H1 (cell line): ENCODE measurements around the gene RUFY3. TPM values are rescaled to one million over a fixed set of nuclear protein-coding genes. Genes with fewer than 3 reads are reported as not detected.

Experiments
- CTCF ChIA-PET: fragments of 300-600 bp; sonication (Branson Sonifier 250); formaldehyde crosslinking; loops from one replicate; lab custom pipeline; 2021; ENCODE audit not compliant: partially characterized antibody; lab: Charles Lee
- POLR2A ChIA-PET: fragments of 300-600 bp; sonication (Branson Sonifier 250); formaldehyde crosslinking; loops from one replicate; lab custom pipeline; 2021; ENCODE audit warnings: inconsistent platforms; ENCODE audit not compliant: partially characterized antibody; lab: Charles Lee
- DNase-seq, 2 experiments: peaks; one replicate each; pipeline versions ENCODE4 v3.0.0 to v3.0.0-alpha.2; 2010 to 2022; ENCODE audit warnings: low spot score in 2 of 2, low read depth in 1 of 2, mixed read lengths in 1 of 2
- FAIRE-seq: peaks from 2 replicates; lab custom pipeline; 2011; peaks lifted over from hg19 to GRCh38; lab: Jason Lieb, UNC
- H2AFZ ChIP-seq: 2 replicates; pipeline ENCODE4 v1.8.1; 2012; ENCODE audit warnings: low read length, inconsistent platforms
- H2AK5ac ChIP-seq: 2 replicates; pipeline ENCODE4 v1.6.1; 2013; ENCODE audit warnings: low read depth, low read length
- H2BK120ac ChIP-seq: replicated peaks from 2 replicates; pipeline ENCODE3; 2013; ENCODE audit warnings: low read depth, low read length, inconsistent platforms
- H2BK12ac ChIP-seq: 2 replicates; pipeline ENCODE4 v1.6.1; 2013; ENCODE audit warnings: low read depth, low read length
- H2BK15ac ChIP-seq: 2 replicates; pipeline ENCODE4 v1.6.1; 2013; ENCODE audit warnings: low read length
- H2BK20ac ChIP-seq: 2 replicates; pipeline ENCODE4 v1.6.1; 2013; ENCODE audit warnings: low read length
- H2BK5ac ChIP-seq: 2 replicates; pipeline ENCODE4 v1.6.1; 2013; ENCODE audit warnings: low read depth, low read length
- H3K14ac ChIP-seq: 2 replicates; pipeline ENCODE4 v1.6.1; 2013; ENCODE audit warnings: inconsistent platforms; ENCODE audit not compliant: insufficient read length
- H3K18ac ChIP-seq: 2 replicates; pipeline ENCODE4 v1.6.1; 2013; ENCODE audit warnings: low read length; ENCODE audit errors: extremely low read depth
- H3K23ac ChIP-seq: 2 replicates; pipeline ENCODE4 v1.6.1; 2013; ENCODE audit warnings: inconsistent platforms; ENCODE audit not compliant: insufficient read length
- H3K23me2 ChIP-seq: 2 replicates; pipeline ENCODE4 v1.6.1; 2013; ENCODE audit warnings: low read depth, low read length
- H3K27ac ChIP-seq: 2 replicates; pipeline ENCODE4 v1.6.1; 2011; ENCODE audit warnings: low read depth, low read length, inconsistent platforms
- H3K27me3 ChIP-seq, 4 experiments: replicated peaks in 1 of 4; 1 replicate in 1 of 4; 2 replicates in 3 of 4; pipeline versions ENCODE4 v1.6.1 to v1.8.1; 2011 to 2013; ENCODE audit warnings: low read length in 3 of 4, mild to moderate bottlenecking in 3 of 4, inconsistent platforms in 2 of 4, mixed read lengths in 2 of 4, moderate library complexity in 1 of 4; ENCODE audit not compliant: control insufficient read depth in 3 of 4, insufficient read depth in 3 of 4; ENCODE audit errors: extremely low read depth in 1 of 4
- H3K36me3 ChIP-seq, 4 experiments: 2 replicates each; pipeline versions ENCODE4 v1.6.1 to v1.8.1; 2011 to 2013; ENCODE audit warnings: mild to moderate bottlenecking in 4 of 4, low read length in 3 of 4, moderate library complexity in 2 of 4, control low read depth in 1 of 4, inconsistent platforms in 1 of 4; ENCODE audit not compliant: insufficient read depth in 4 of 4, control insufficient read depth in 2 of 4
- H3K4ac ChIP-seq: replicated peaks from 2 replicates; pipeline ENCODE3; 2013; ENCODE audit warnings: low read length, low read depth, mixed read lengths, inconsistent platforms; ENCODE audit not compliant: insufficient read length
- H3K4me1 ChIP-seq, 4 experiments: replicated peaks in 1 of 4; 1 replicate in 1 of 4; 2 replicates in 3 of 4; pipeline versions ENCODE4 v1.6.1 to v1.8.1; 2011 to 2013; ENCODE audit warnings: low read length in 3 of 4, inconsistent platforms in 2 of 4, mixed read lengths in 1 of 4; ENCODE audit not compliant: insufficient read depth in 4 of 4, control insufficient read depth in 3 of 4
- H3K4me2 ChIP-seq, 2 experiments: 2 replicates each; pipeline versions ENCODE4 v1.6.1 to v1.8.1; 2011 to 2013; ENCODE audit warnings: low read depth in 2 of 2, low read length in 2 of 2, control low read depth in 1 of 2, inconsistent platforms in 1 of 2, mild to moderate bottlenecking in 1 of 2; ENCODE audit not compliant: insufficient read depth in 1 of 2
- H3K4me3 ChIP-seq, 4 experiments: fragments of 200-600, 300-600 bp in 1 of 4; sonication (generic), shearing (Covaris generic), sonication (Bioruptor Twin) in 1 of 4; 2 replicates each; pipeline versions ENCODE4 v1.5.1 to v1.8.1; 2011 to 2016; ENCODE audit warnings: low read length in 4 of 4, low read depth in 3 of 4, control low read depth in 2 of 4, inconsistent platforms in 2 of 4, mild to moderate bottlenecking in 2 of 4, mixed read lengths in 1 of 4, moderate library complexity in 1 of 4; ENCODE audit not compliant: insufficient read depth in 2 of 4; ENCODE audit errors: extremely low read depth in 1 of 4
- H3K56ac ChIP-seq: replicated peaks from 2 replicates; pipeline ENCODE3; 2013; ENCODE audit warnings: low read depth, mild to moderate bottlenecking, mixed read lengths, low read length, inconsistent platforms; ENCODE audit not compliant: insufficient read length
- H3K79me1 ChIP-seq: 2 replicates; pipeline ENCODE4 v1.6.1; 2013; ENCODE audit warnings: low read depth, low read length, control low read depth
- H3K79me2 ChIP-seq, 2 experiments: 2 replicates each; pipeline versions ENCODE4 v1.6.1 to v1.8.1; 2012 to 2013; ENCODE audit warnings: low read length in 2 of 2, mild to moderate bottlenecking in 2 of 2, inconsistent platforms in 1 of 2; ENCODE audit not compliant: insufficient read depth in 2 of 2, control insufficient read depth in 1 of 2
- H3K9ac ChIP-seq, 4 experiments: replicated peaks in 1 of 4; 1 replicate in 1 of 4; 2 replicates in 3 of 4; pipeline versions ENCODE4 v1.6.1 to v1.8.1; 2011 to 2013; ENCODE audit warnings: low read depth in 3 of 4, low read length in 3 of 4, control low read depth in 2 of 4, mild to moderate bottlenecking in 2 of 4, moderate library complexity in 2 of 4, inconsistent platforms in 1 of 4; ENCODE audit errors: extremely low read depth in 1 of 4
- H3K9me3 ChIP-seq, 2 experiments: 2 replicates each; pipeline versions ENCODE4 v1.6.1 to v1.8.1; 2012 to 2013; ENCODE audit warnings: mild to moderate bottlenecking in 2 of 2, moderate library complexity in 2 of 2, control low read depth in 1 of 2, inconsistent platforms in 1 of 2, low read depth in 1 of 2, low read length in 1 of 2, mixed read lengths in 1 of 2; ENCODE audit not compliant: insufficient read depth in 2 of 2
- H4K20me1 ChIP-seq, 2 experiments: replicated peaks in 1 of 2; 2 replicates each; pipeline versions ENCODE3 to v1.8.1; 2011 to 2013; ENCODE audit warnings: inconsistent platforms in 2 of 2, low read length in 2 of 2, mild to moderate bottlenecking in 1 of 2; ENCODE audit not compliant: insufficient read depth in 2 of 2, control insufficient read depth in 1 of 2
- H4K5ac ChIP-seq: 2 replicates; pipeline ENCODE4 v1.6.1; 2013; ENCODE audit warnings: low read length, low read depth, mixed read lengths, inconsistent platforms; ENCODE audit not compliant: insufficient read length
- H4K8ac ChIP-seq: 2 replicates; pipeline ENCODE4 v1.8.0; 2013; ENCODE audit warnings: mild to moderate bottlenecking, moderate library complexity, low read length, inconsistent platforms; ENCODE audit not compliant: insufficient read depth; ENCODE audit errors: extremely low read depth
- H4K91ac ChIP-seq: replicated peaks from 2 replicates; pipeline ENCODE3; 2013; ENCODE audit warnings: low read length, mixed read lengths, inconsistent platforms; ENCODE audit not compliant: insufficient read length
- CHD2 ChIP-seq: IDR thresholded peaks from 2 replicates; pipeline ENCODE4 v1.6.1; 2012; ENCODE audit warnings: low read length, improper control_type of control experiment
- CREB1 ChIP-seq: IDR thresholded peaks from 2 replicates; pipeline ENCODE4 v1.6.1; 2012; ENCODE audit warnings: inconsistent platforms
- GABPA ChIP-seq: IDR thresholded peaks from 2 replicates; pipeline ENCODE4 v1.6.1; 2011; ENCODE audit warnings: mild to moderate bottlenecking, low read length, moderate library complexity, borderline replicate concordance; ENCODE audit not compliant: insufficient read depth
- HDAC6 ChIP-seq: IDR thresholded peaks from one replicate; pipeline ENCODE4 v1.7.1; 2012; ENCODE audit warnings: low read depth, mild to moderate bottlenecking, inconsistent platforms, low read length, moderate library complexity
- MAFK ChIP-seq: IDR thresholded peaks from 2 replicates; pipeline ENCODE4 v1.6.1; 2012; ENCODE audit warnings: low read depth, mild to moderate bottlenecking, improper control_type of control experiment, low read length
- PHF8 ChIP-seq: fragments of 200-600 bp; sonication (generic); conservative IDR thresholded peaks from 2 replicates; pipeline ENCODE4 v1.7.1; 2012; ENCODE audit warnings: low read depth, mild to moderate bottlenecking, inconsistent platforms, low read length, moderate library complexity
- RBBP5 ChIP-seq: IDR thresholded peaks from 2 replicates; pipeline ENCODE4 v1.7.1; 2012; ENCODE audit warnings: low read depth, mild to moderate bottlenecking, inconsistent platforms, low read length, moderate library complexity, borderline replicate concordance
- SAP30 ChIP-seq: fragments of 300-600 bp; sonication (generic); IDR thresholded peaks from 2 replicates; pipeline ENCODE4 v1.7.1; 2012; ENCODE audit warnings: low read length, moderate library complexity, mild to moderate bottlenecking, inconsistent platforms; ENCODE audit not compliant: insufficient read depth, insufficient replicate concordance
- SIN3A ChIP-seq, 2 experiments: IDR thresholded peaks in 1 of 2; conservative IDR thresholded peaks in 1 of 2; 2 replicates each; pipeline ENCODE4 v1.6.1; 2011 to 2012; ENCODE audit warnings: low read length in 2 of 2, improper control_type of control experiment in 1 of 2, low read depth in 1 of 2, mild to moderate bottlenecking in 1 of 2
- SP4 ChIP-seq: IDR thresholded peaks from 2 replicates; pipeline ENCODE4 v1.6.1; 2012; ENCODE audit warnings: low read length, inconsistent platforms
- SUZ12 ChIP-seq: fragments of 200-600 bp; sonication (generic); IDR thresholded peaks from 2 replicates; pipeline ENCODE4 v1.6.1; 2012; ENCODE audit warnings: mild to moderate bottlenecking, inconsistent platforms, low read length, moderate library complexity, mixed read lengths
- TBP ChIP-seq: IDR thresholded peaks from 2 replicates; pipeline ENCODE4 v1.6.1; 2011; ENCODE audit warnings: low read depth, low read length, improper control_type of control experiment
- TEAD4 ChIP-seq: IDR thresholded peaks from 2 replicates; pipeline ENCODE4 v1.6.1; 2012; ENCODE audit warnings: low read depth, low read length, inconsistent platforms, mixed read lengths
- ZNF274 ChIP-seq: IDR thresholded peaks from 2 replicates; pipeline ENCODE4 v1.7.0; 2012; ENCODE audit warnings: low read length, borderline replicate concordance; ENCODE audit errors: extremely low read depth
- WGBS, 2 experiments: shearing (Covaris generic) in 1 of 2; methylation state at CpG; one replicate each; pipeline versions ENCODE4 v1.1.6 to v1.1.7; 2013 to 2015; ENCODE audit warnings: low lambda C conversion rate in 2 of 2, mixed read lengths in 2 of 2, inconsistent platforms in 1 of 2, low coverage in 1 of 2, missing lambda C conversion rate in 1 of 2; ENCODE audit not compliant: insufficient replicate concordance in 2 of 2, insufficient coverage in 1 of 2, insufficient read length in 1 of 2; ENCODE audit errors: extremely low coverage in 1 of 2, missing lambda C conversion rate in 1 of 2; 5-methylcytosine and 5-hydroxymethylcytosine counted together
- polyA plus RNA-seq, 7 experiments: library from polyadenylated mRNA; depleted of rRNA in 3 of 7; stranded (reverse) in 5 of 7; unstranded in 2 of 7; fragments of >200 nt in 5 of 7; fragments of 200-250 nt in 2 of 7; gene quantifications; 1 replicate in 5 of 7; 2 replicates in 1 of 7; 4 replicates in 1 of 7; pipeline versions ENCODE4 v1.2.1 to v1.2.3, GENCODE V29; 2011 to 2013; ENCODE audit warnings: missing spikeins in 2 of 7, mixed read lengths in 2 of 7
- total RNA-seq: library from RNA; stranded (reverse); fragmentation: NEBNext Ultra II Directional; extraction: Animal tissue kit (Norgen Biotek cat#: 25700); gene quantifications from 2 replicates; pipeline ENCODE4 v1.2.1, GENCODE V29; 2021
- TF ChIP-seq, protein P1 (sequence below): IDR thresholded peaks from 2 replicates; pipeline ENCODE4 v1.6.1; 2012; ENCODE audit warnings: inconsistent platforms

Gene RUFY3
- total and polyA plus RNA-seq, 2 of the 8 experiments (the other 6 are each of a cell fraction or from before 2014, with no cell fraction given): 7.8 to 33.1 TPM

- H3K9me3 ChIP-seq: no peaks in the 10 kb centered on the region
- H3K9ac ChIP-seq: no peak overlapping the region
- H3K27ac ChIP-seq: no peak overlapping the region
- H3K23me2 ChIP-seq: no peaks in the 10 kb centered on the region
- no peaks in the 10 kb centered on the region for H3K79me2 ChIP-seq
- no peak for DNase-seq
- H2BK12ac ChIP-seq: no peak overlapping the region
- H2BK20ac ChIP-seq: no peak overlapping the region
- no peaks in the 10 kb centered on the region for H3K36me3 ChIP-seq
- CTCF ChIA-PET: interaction anchor here (0.6 to 1.1 kb wide), 2 partner anchors 161 to 247 kb away, joined by 3 read pairs; no protein-coding TSS in a partner anchor
- no peak overlapping the region for H2BK5ac ChIP-seq
- FAIRE-seq: no peak
- H3K4me3 ChIP-seq: no peak overlapping the region
- H4K20me1 ChIP-seq: no peaks in the 10 kb centered on the region
- H3K79me1 ChIP-seq: no peaks in the 10 kb centered on the region
- no peak overlapping the region for H2BK120ac ChIP-seq
- POLR2A ChIA-PET: no interaction called here
- no peak overlapping the region for H3K14ac ChIP-seq
- no peak overlapping the region for H4K8ac ChIP-seq
- no peak overlapping the region for H3K4ac ChIP-seq
- no peak overlapping the region for H3K56ac ChIP-seq
- H3K4me1 ChIP-seq: no peaks in the 10 kb centered on the region
- H2AFZ ChIP-seq: no peak overlapping the region
- no peak overlapping the region for H2BK15ac ChIP-seq
- H3K4me2 ChIP-seq: no peak overlapping the region
- no peak overlapping the region for H4K91ac ChIP-seq
- no peak overlapping the region for H3K18ac ChIP-seq
- H3K23ac ChIP-seq: no peak overlapping the region
- WGBS, 2 experiments: 94% methylated on average over 5 of the region's 5 CpGs; no CpG with 5 or more reads in 1 of the 2 experiments
- no peak overlapping the region for H2AK5ac ChIP-seq
- H4K5ac ChIP-seq: no peak overlapping the region
- no peaks in the 10 kb centered on the region for H3K27me3 ChIP-seq
- TF ChIP-seq, protein P1, sequence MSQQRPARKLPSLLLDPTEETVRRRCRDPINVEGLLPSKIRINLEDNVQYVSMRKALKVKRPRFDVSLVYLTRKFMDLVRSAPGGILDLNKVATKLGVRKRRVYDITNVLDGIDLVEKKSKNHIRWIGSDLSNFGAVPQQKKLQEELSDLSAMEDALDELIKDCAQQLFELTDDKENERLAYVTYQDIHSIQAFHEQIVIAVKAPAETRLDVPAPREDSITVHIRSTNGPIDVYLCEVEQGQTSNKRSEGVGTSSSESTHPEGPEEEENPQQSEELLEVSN: no peak
- TF ChIP-seq SUZ12 (no peak), SP4 (no peak), CHD2 (no peak), RBBP5 (no peak), SIN3A (conservative IDR thresholded peaks at IDR 0.05 in 1 of 2, IDR thresholded peaks at IDR 0.05 in 1 of 2; ENCODE audit: low read depth in 1 of 2, low read length in 2 of 2) (no peak), ZNF274 (no peak), TEAD4 (no peak), CREB1 (no peak), PHF8 (no peak), TBP (no peak), MAFK (no peak), GABPA (no peak), HDAC6 (no peak), SAP30 (no peak)
These were observed 127.5 kb downstream of the RUFY3 start for GRCh38 chr4:70849291-70849690.
